HG02678 (cell line): ENCODE measurements around the gene CHAF1B.
"Not testable (repeated sequence)": the region's sequence is repeated elsewhere in the genome, so short reads cannot be mapped to it uniquely, and the experiment has no call there.

Experiments used
- ATAC-seq: cut with Tn5 transposase; IDR thresholded peaks from one replicate; pipeline ENCODE4 v1.9.1; 2021; ENCODE audit warnings: mild to moderate bottlenecking, moderate library complexity; ENCODE audit not compliant: unreplicated experiment

CHAF1B gene

GRCh38 chr21:36385233-36386030, at the start of gene CHAF1B:
Gene CHAF1B, plus strand, starts transcription at chr21:36385392. Its CDS starts 745 bp downstream, at chr21:36386137.
- peak; percentile 78 for ATAC-seq

DNA sequence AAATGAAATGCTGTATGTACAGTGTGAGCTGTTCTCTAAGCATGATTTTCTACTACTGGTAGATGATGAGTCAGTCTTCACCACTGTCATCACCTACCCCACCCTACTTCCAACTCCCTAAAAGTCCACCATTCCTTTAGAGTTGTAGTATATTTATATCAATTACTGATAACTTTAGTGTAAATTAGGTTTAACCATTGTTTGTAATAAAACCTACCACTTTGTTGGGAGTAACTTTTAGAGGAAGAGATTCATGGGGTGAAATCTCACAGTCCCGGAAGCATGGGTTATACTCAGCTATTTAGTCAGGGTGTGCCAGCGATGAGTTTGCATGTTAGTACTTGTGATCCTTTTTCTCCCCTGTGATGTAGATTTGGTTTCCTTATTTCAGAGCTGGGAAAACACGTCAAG, 48.1 kb upstream of the CHAF1B start:
- ATAC-seq: no peak

GRCh38 chr21:36338975-36339374, 46.2 kb upstream of the CHAF1B start:
- ATAC-seq: no peak

DNA sequence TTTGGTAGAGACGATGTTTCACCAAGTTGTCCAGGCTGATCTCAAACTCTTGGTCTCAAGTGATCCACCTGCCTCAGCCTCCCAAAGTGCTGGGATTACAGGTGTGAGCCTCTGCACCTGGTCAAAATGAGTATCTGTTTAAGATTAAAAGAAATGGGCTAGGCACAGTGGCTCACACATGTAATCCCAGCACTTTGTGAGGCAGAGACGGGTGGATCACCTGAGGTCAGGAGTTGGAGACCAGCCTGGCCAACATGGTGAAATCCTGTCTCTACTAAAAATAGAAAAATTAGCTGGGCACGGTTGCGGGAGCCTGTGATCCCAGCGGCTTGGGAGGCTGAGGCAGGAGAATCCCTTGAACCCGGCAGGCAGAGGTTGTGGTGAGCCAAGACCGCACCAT, 42.6 kb upstream of the CHAF1B start:
- not testable (repeated sequence) for ATAC-seq

GRCh38 chr21:36344931-36345330, 40.3 kb upstream of the CHAF1B start:
- no peak for ATAC-seq

- ATAC-seq: no peak
Measured at GRCh38 chr21:36347278-36347961, 37.8 kb upstream of the CHAF1B start.

DNA sequence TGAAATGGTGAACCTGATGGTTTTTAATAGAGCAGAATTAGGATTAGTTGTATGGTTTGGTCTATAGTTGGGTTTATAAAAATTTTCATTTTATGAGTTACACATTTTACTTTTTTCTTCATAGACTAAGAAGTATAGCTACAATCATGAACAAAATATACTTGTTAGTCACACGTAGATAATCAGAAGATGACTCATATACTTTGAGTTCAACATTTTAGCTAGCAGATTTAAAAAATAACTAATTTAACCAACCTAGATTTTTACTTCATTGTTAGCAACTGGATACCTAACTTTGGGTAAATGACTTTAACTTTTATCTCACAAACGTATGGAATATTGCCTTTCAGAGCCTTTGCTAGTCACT, 37.2 kb upstream of the CHAF1B start:
- no peak for ATAC-seq

DNA sequence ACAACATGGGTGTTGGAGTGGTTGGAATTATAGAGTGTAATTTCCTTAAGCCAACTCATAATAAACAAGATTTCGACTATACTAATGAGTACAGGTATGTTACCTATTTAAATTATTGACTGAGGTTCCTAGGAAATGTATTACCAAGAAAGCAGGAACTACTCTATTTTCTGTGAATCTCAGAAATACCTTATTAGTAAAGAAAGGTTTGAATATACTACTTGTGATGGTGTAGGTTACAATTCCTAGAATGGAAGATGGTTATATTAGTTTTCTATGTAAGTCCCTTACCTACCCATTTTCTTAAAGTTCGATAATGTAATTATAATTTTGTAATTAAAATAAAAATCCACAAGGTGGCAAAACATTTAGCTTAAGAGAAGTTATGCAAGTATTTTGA, 35.9 kb upstream of the CHAF1B start:
- no peak for ATAC-seq

DNA sequence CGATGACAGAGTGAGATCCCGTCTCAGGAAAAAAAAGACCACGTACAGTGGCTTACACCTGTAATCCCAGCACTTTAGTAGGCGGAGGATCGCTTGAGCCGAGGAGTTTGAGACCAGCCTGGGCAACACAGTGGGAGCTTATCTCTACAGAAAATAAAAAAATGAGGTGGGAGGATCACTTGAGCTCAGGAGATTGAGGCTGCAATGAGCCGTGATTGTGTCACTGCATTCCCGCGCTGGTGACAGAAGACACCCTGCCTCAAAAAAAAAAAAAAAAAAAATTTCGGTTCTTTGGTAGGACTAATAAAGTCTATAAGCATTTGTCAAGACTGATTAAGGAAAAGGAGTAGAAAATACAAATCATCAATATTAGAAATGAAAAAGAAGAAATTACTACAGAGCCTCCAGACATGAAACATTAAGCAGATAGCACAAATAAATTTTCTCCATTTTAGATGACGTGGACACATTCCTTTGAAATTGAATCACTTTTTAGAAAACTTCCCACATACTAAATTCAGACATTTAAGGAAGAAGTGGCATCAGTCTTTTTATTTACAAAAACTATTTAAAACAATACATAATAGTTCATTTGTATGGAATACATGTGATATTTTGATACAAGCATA, 34.8 kb upstream of the CHAF1B start:
- ATAC-seq: no peak

GRCh38 chr21:36354918-36355680, 30.1 kb upstream of the CHAF1B start:
- ATAC-seq: no peak

DNA sequence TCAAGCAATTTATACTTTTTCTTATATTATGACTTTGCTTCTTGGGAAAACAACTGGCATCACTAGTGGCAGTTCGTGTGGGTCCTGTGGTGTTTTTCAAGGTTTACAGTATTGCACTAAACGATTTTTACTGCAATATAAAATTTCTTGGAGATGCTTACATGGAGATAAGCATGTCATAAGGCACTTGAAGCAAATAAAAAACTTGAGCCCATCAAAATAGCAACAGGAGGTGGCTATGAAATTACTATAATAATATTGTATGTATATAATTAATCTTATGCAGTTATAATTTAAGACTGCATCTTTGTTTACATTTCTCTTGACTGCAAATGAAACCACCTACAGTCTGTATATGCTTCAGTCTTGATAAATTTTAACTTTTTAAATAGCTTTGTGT, 29.3 kb upstream of the CHAF1B start:
- no peak for ATAC-seq

- ATAC-seq: no peak
Measured at GRCh38 chr21:36359185-36359584, 26.0 kb upstream of the CHAF1B start.

DNA sequence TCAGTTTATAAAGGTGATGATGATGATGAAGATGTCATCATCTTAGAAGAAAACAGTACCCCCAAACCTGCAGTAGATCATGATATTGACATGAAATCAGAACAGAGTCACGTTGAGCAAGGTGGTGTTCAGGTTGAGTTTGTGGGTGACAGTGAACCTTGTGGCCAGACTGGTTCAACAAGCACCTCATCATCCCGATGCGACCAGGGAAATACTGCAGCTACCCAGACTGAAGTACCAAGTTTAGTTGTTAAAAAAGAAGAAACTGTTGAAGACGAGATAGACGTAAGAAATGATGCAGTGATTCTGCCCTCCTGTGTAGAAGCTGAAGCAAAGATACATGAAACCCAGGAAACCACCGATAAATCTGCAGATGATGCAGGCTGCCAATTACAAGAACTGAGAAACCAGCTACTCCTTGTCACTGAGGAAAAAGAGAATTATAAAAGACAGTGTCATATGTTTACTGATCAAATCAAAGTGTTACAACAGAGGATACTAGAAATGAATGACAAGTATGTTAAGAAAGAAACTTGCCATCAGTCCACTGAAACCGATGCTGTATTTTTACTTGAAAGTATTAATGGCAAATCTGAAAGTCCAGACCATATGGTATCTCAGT, 16.0 kb upstream of the CHAF1B start:
- no peak for ATAC-seq

GRCh38 chr21:36375994-36376393, 9.2 kb upstream of the CHAF1B start:
- no peak for ATAC-seq

DNA sequence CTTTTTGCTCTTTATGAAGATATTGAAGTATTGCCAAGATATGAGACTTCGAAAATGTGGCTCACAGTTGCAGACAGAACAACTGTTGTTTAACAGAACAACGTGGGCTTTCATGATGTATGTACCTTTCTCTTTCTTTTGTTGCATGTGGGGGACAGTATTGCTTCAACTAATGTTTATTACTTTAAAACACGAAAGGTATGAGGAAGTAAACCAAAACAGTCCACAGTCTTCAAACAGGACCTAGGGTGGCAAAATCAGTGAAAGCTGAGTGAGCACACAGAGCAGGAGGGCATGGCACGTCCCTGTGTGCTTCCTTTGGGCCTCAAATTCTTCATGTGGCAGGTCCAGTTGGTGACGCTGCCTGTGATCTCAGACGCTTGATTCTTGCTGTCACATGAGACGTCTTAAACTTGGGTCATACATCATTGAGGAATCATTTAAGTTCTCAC, 7.8 kb upstream of the CHAF1B start:
- ATAC-seq: no peak

DNA sequence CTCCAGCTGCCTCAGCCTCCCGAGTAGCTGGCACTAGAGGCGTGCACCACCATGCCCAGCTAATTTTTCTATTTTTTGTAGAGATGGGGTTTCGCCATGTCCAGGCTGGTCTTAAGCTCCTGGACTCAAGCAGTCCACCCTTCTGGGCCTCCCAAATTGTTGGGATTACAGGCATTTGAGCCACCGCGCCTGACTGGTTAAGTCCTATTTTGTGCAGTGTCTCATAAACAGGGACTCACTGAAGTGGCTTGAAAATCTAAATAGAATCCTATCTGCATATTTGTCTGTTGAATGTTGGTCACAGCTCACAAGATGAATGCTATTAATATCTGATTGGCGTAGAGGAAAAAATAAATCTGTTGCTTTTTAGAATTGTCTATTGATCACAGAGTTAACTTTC, 5.9 kb upstream of the CHAF1B start:
- no peak for ATAC-seq

GRCh38 chr21:36381841-36382589, 3.2 kb upstream of the CHAF1B start:
- ATAC-seq: no peak

DNA sequence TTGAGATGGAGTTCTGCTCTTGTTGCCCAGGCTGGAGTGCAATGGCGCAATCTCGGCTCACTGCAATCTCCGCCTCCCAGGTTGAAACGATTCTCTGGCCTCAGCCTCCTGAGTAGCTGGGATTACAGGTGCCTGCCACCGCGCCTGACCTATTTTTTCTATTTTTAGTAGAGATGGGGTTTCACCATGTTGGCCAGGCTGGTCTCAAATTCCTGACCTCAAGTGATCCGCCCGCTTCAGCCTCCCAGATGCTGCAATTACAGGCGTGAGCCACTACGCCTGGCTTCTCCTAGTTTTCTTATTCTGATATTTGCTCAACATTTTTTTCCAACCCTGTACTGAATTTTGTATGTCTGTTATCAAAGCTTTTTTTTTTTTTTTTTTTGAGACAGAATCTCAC, 2.5 kb upstream of the CHAF1B start:
- ATAC-seq: not testable (repeated sequence)

GRCh38 chr21:36384885-36385232, 333 bp upstream of the CHAF1B start:
- ATAC-seq: no peak

DNA sequence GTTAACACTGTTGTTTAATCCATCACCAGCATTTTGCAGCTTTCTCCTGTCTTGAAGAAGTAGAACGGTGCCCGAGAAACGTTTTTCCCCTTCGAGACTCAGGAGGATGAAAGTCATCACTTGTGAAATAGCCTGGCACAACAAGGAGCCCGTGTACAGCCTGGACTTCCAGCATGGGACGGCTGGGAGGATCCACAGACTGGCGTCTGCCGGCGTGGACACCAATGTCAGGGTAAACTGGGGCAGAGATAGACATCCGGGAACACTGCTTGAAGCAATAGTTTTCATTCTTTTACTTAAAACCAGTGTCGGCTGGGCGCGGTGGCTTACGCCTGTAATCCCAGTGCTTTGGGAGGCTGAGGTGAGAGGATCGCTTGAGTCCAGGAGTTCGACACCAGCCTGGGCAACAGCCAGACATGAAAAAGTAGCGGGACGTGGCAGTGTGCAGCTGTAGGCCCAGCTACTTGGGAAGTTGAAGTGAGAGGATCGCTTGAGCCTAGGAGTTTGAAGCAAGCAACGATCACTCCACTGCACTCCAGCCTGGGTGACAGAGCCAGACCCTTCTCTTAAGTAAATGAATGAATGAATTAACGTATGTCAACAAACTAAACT, 945 bp downstream of the CHAF1B start:
- no peak for ATAC-seq
